ENCODE measurements around the gene GUCY1A2. TPM values are rescaled to one million over a fixed set of nuclear protein-coding genes. Genes with fewer than 3 reads are reported as not detected.

The GUCY1A2 gene
- total RNA-seq, 1 donor, result 0.43 TPM

GRCh38 chr11:106681435-106681834, 336.8 kb downstream of the GUCY1A2 start:
- no peak for DNase-seq (ENCODE audit: low read depth)
- no peak for TF ChIP-seq CTCF (IDR thresholded peaks at IDR 0.05; ENCODE audit: insufficient read depth, low read depth, low read length)
- H3K4me3 ChIP-seq (ENCODE audit: low read depth, low read length), result no peak overlapping the region

- no peak for TF ChIP-seq CTCF (IDR thresholded peaks at IDR 0.05; ENCODE audit: insufficient read depth, low read depth, low read length)
- DNase-seq (ENCODE audit: low read depth), result no peak
- H3K4me3 ChIP-seq (ENCODE audit: low read depth, low read length), result no peak overlapping the region
These were observed 338.7 kb downstream of the GUCY1A2 start for GRCh38 chr11:106679581-106679980.

GRCh38 chr11:106679181-106679580, 339.1 kb downstream of the GUCY1A2 start:
- no peak overlapping the region for H3K4me3 ChIP-seq (ENCODE audit: low read depth, low read length)
- no peak for DNase-seq (ENCODE audit: low read depth)
- no peak for TF ChIP-seq CTCF (IDR thresholded peaks at IDR 0.05; ENCODE audit: insufficient read depth, low read depth, low read length)

GRCh38 chr11:106670069-106670468, 348.2 kb downstream of the GUCY1A2 start:
- H3K4me3 ChIP-seq (ENCODE audit: low read depth, low read length), result no peak overlapping the region
- DNase-seq (ENCODE audit: low read depth), result no peak
- TF ChIP-seq CTCF (IDR thresholded peaks at IDR 0.05; ENCODE audit: insufficient read depth, low read depth, low read length), result no peak

- no peak overlapping the region for H3K4me3 ChIP-seq (ENCODE audit: low read depth, low read length)
- TF ChIP-seq CTCF (IDR thresholded peaks at IDR 0.05; ENCODE audit: insufficient read depth, low read depth, low read length), result no peak
- DNase-seq (ENCODE audit: low read depth), result peak; percentile 30
These were observed 350.1 kb downstream of the GUCY1A2 start for GRCh38 chr11:106668147-106668546.

- H3K4me3 ChIP-seq (ENCODE audit: low read depth, low read length), result no peak overlapping the region
- no peak for TF ChIP-seq CTCF (IDR thresholded peaks at IDR 0.05; ENCODE audit: insufficient read depth, low read depth, low read length)
- DNase-seq (ENCODE audit: low read depth), result no peak
These were observed 361.6 kb downstream of the GUCY1A2 start for GRCh38 chr11:106656646-106657045.

- no peak overlapping the region for H3K4me3 ChIP-seq (ENCODE audit: low read depth, low read length)
- TF ChIP-seq CTCF (IDR thresholded peaks at IDR 0.05; ENCODE audit: insufficient read depth, low read depth, low read length), result no peak
- DNase-seq (ENCODE audit: low read depth), result peak; percentile 71
These were observed 373.5 kb downstream of the GUCY1A2 start for GRCh38 chr11:106644824-106645223.
